Measurements from ENCODE around the gene PTPN14. TPM values are rescaled to one million over a fixed set of nuclear protein-coding genes. Genes with fewer than 3 reads are reported as not detected.

The PTPN14 gene
- total and polyA plus RNA-seq, 2 of the 4 experiments (the other 2 are of a cell fraction), result 21.5 to 31.7 TPM

DNA sequence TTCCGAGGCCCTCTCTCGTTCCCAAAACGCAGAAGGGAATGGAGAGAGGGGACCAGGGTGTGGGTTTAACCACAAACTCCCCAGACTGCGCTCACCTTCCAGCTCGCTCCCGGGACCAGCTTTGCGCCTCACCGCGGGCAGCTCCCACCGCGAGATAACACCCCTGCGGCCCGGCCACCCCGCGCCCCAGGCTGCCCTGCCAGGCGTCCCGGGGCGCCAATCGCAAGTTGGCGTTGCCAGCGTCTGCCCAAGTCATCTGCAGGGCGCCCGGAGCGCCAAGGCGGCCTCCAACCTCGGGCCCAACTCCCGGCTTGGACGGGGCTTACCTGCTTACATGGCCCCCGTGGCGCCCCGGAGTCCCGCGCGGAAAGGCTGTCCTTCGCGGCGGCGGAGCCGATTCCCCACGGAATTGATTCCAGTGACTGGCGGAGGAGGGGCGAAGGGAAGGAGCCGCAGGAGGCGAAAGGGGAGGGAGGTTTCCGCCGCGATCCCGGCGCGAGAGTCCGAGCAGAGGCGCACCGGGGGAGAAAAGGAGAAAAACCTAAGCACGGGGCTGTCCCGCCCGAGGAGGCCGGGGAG lies 456 bp downstream of the PTPN14 start:
- ATAC-seq (ENCODE audit: low read depth), result peak; percentile 22
- peak overlapping the region; percentile 58 to 91 for H4K8ac ChIP-seq (ENCODE audit: low read depth in 2 of 2, low read length in 2 of 2)
- in situ Hi-C loops (cut with MboI; ENCODE audit: low sequenced_read_pairs), result no loop called here
- BruUV-seq (replicated peaks), result TSS peak; percentile 53
- peak overlapping the region; percentile 71 for H3K18ac ChIP-seq (ENCODE audit: low read depth, low read length)
- peak overlapping the region; percentile 70; the same call in 2 of the 3 replicates for H2BK15ac ChIP-seq (ENCODE audit: low read depth, low read length)
- H2BK5ac ChIP-seq (ENCODE audit: low read depth, low read length, poor library complexity, severe bottlenecking), result peak overlapping the region; percentile 94
- intact Hi-C loops (cut with micrococcal nuclease), result loop anchor here (1.0 to 10.0 kb wide), 7 partner anchors 34 to 216 kb away; no protein-coding TSS in a partner anchor
- H3K4ac ChIP-seq (ENCODE audit: low read depth, low read length), result peak overlapping the region; percentile 91
- peak overlapping the region; percentile 76 for H3K4me3 ChIP-seq (ENCODE audit: insufficient read depth, low read depth, low read length)
- H3K56ac ChIP-seq (ENCODE audit: extremely low read depth, insufficient read depth, low read length), result peak overlapping the region; percentile 91
- H4K5ac ChIP-seq (ENCODE audit: low read depth, low read length), result peak overlapping the region; percentile 51
- H3K14ac ChIP-seq (replicated peaks; ENCODE audit: low read depth, low read length), result peak overlapping the region; percentile 93
- peak overlapping the region; percentile 96 for H3K27ac ChIP-seq (ENCODE audit: insufficient read depth, low read length)
- peak overlapping the region; percentile 95 for H2AFZ ChIP-seq (replicated peaks; ENCODE audit: low read length, poor library complexity)
- POLR2A ChIA-PET (ENCODE audit: unreplicated experiment), result interaction anchor here (0.6 to 1.4 kb wide), 2 partner anchors 25 to 107 kb away, joined by 3 read pairs; no protein-coding TSS in a partner anchor
- peak overlapping the region; percentile 93 for H3K9ac ChIP-seq (ENCODE audit: low read depth, low read length)
- H4K20me1 ChIP-seq (ENCODE audit: insufficient read depth, low read length), result peaks cover 48% of the 10 kb centered on the region
- H2BK20ac ChIP-seq (ENCODE audit: low read depth, low read length), result 0 out of 2 replicates have a peak overlapping the region, but pooled peaks have one; percentile 20
- H2BK120ac ChIP-seq (ENCODE audit: low read depth, low read length), result peak overlapping the region; percentile 79
- TF ChIP-seq SMC3 (IDR thresholded peaks at IDR 0.05; ENCODE audit: low read depth, low read length), result no peak
- TF ChIP-seq NFE2L2 (IDR thresholded peaks at IDR 0.05; ENCODE audit: low read depth, low read length), result no peak
- no peak for TF ChIP-seq FOS (IDR thresholded peaks at IDR 0.05; ENCODE audit: low read depth, low read length)
- TF ChIP-seq RAD21 (IDR thresholded peaks at IDR 0.05; ENCODE audit: low read length), result no peak
- no peak for TF ChIP-seq MXI1 (IDR thresholded peaks at IDR 0.05; ENCODE audit: borderline replicate concordance, low read depth, low read length)
- TF ChIP-seq, protein P1, sequence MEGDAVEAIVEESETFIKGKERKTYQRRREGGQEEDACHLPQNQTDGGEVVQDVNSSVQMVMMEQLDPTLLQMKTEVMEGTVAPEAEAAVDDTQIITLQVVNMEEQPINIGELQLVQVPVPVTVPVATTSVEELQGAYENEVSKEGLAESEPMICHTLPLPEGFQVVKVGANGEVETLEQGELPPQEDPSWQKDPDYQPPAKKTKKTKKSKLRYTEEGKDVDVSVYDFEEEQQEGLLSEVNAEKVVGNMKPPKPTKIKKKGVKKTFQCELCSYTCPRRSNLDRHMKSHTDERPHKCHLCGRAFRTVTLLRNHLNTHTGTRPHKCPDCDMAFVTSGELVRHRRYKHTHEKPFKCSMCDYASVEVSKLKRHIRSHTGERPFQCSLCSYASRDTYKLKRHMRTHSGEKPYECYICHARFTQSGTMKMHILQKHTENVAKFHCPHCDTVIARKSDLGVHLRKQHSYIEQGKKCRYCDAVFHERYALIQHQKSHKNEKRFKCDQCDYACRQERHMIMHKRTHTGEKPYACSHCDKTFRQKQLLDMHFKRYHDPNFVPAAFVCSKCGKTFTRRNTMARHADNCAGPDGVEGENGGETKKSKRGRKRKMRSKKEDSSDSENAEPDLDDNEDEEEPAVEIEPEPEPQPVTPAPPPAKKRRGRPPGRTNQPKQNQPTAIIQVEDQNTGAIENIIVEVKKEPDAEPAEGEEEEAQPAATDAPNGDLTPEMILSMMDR (conservative IDR thresholded peaks at IDR 0.05; ENCODE audit: low read depth, low read length), result no peak
- DNase-seq, result no peak
- H3K9me3 ChIP-seq (ENCODE audit: control insufficient read depth, insufficient read depth, low read length), result no peaks in the 10 kb centered on the region
- H4K91ac ChIP-seq (ENCODE audit: insufficient read depth, low read depth, low read length), result peak overlapping the region; percentile 94
- peak overlapping the region; percentile 97 for H3K23ac ChIP-seq (ENCODE audit: low read depth, low read length)
- H3K9me1 ChIP-seq (ENCODE audit: insufficient read depth, low read length), result peaks cover 7% of the 10 kb centered on the region
- peak overlapping the region; percentile 94 for H3K4me2 ChIP-seq (ENCODE audit: low read depth, low read length)
- WGBS, 2 experiments (ENCODE audit: extremely low coverage in 2 of 2, insufficient read length in 1 of 2), result 0% methylated on average over 25 of the region's 57 CpGs; no CpG with 5 or more reads in 1 of the 2 experiments
- peaks cover 0 to 48% of the 10 kb centered on the region in 2 experiments; a peak in 3 of 4 replicates for H3K79me1 ChIP-seq (ENCODE audit: low read depth in 1 of 2, low read length in 2 of 2)
- dilution Hi-C loops (cut with HindIII; ENCODE audit: low sequenced_read_pairs, unreplicated experiment), result no loop called here
- peaks cover 2% of the 10 kb centered on the region for H3K36me3 ChIP-seq (ENCODE audit: control insufficient read depth, insufficient read depth, low read length)
- no peaks in the 10 kb centered on the region for H3K27me3 ChIP-seq (ENCODE audit: control insufficient read depth, insufficient read depth, low read length)
- CTCF ChIA-PET, result interaction anchor here (0.5 to 1.3 kb wide), 5 partner anchors 24 to 219 kb away, joined by 3 to 4 read pairs (median 3); no protein-coding TSS in a partner anchor
- H2AK9ac ChIP-seq (replicated peaks; ENCODE audit: low read depth, low read length, poor library complexity), result peak overlapping the region; percentile 91
- peak overlapping the region; percentile 71 for H2AK5ac ChIP-seq (ENCODE audit: low read depth, low read length)
- H3K4me1 ChIP-seq (ENCODE audit: control insufficient read depth, insufficient read depth, low read length), result peaks cover 6% of the 10 kb centered on the region

Data from IMR-90 (cell line).